Karpas-422 (cell line): Measurements from ENCODE around the gene PTPRM. TPM values are rescaled to one million over a fixed set of nuclear protein-coding genes. Genes with fewer than 3 reads are reported as not detected.

ENCODE experiments used
- DNase-seq: peaks from one replicate; pipeline ENCODE4 v3.0.0-alpha.2; 2015
- H2AFZ ChIP-seq: fragments of 200-600 bp; sonication (generic); 2 replicates; pipeline ENCODE4 v1.6.1; 2014; ENCODE audit warnings: antibody characterized with exemption, low read length, mixed read lengths
- H3K27ac ChIP-seq: fragments of 200-600 bp; sonication (generic); 2 replicates; pipeline ENCODE4 v1.5.1; 2014; ENCODE audit warnings: mild to moderate bottlenecking, low read length, moderate library complexity
- H3K27me3 ChIP-seq: fragments of 200-600 bp; sonication (generic); 2 replicates; pipeline ENCODE4 v1.6.1; 2014; ENCODE audit warnings: low read length, mixed read lengths
- H3K36me3 ChIP-seq: fragments of 200-600 bp; sonication (generic); 2 replicates; pipeline ENCODE4 v1.6.1; 2014; ENCODE audit warnings: low read length, mixed read lengths; ENCODE audit not compliant: insufficient read depth
- H3K4me1 ChIP-seq: fragments of 200-600 bp; sonication (generic); 2 replicates; pipeline ENCODE4 v1.6.1; 2014; ENCODE audit warnings: mild to moderate bottlenecking, low read length, mixed read lengths
- H3K4me2 ChIP-seq: fragments of 200-600 bp; sonication (generic); 2 replicates; pipeline ENCODE4 v1.6.1; 2014; ENCODE audit warnings: low read length, low read depth, mild to moderate bottlenecking; ENCODE audit not compliant: poor library complexity, severe bottlenecking
- H3K4me3 ChIP-seq: fragments of 200-600 bp; sonication (generic); 2 replicates; pipeline ENCODE4 v1.5.1; 2014; ENCODE audit warnings: mild to moderate bottlenecking, antibody characterized with exemption, low read length, mixed read lengths
- H3K79me2 ChIP-seq: fragments of 200-600 bp; sonication (generic); 2 replicates; pipeline ENCODE4 v1.6.1; 2014; ENCODE audit warnings: mild to moderate bottlenecking, low read length, mixed read lengths
- H3K9ac ChIP-seq: fragments of 200-600 bp; sonication (generic); 2 replicates; pipeline ENCODE4 v1.6.0; 2014; ENCODE audit warnings: low read length
- H3K9me2 ChIP-seq: fragments of 200-600 bp; sonication (generic), shearing (Covaris generic); replicated peaks from 2 replicates; pipeline ENCODE4 v1.6.0; 2014; ENCODE audit warnings: mild to moderate bottlenecking, low read length, moderate library complexity; ENCODE audit not compliant: insufficient read depth
- H3K9me3 ChIP-seq: fragments of 300-700, 200-600 bp; sonication (generic); 2 replicates; pipeline ENCODE4 v1.6.1; 2014; ENCODE audit warnings: low read length, mixed read lengths
- H4K20me1 ChIP-seq: fragments of 200-600 bp; sonication (generic); 2 replicates; pipeline ENCODE4 v1.6.1; 2014; ENCODE audit warnings: mild to moderate bottlenecking, antibody characterized with exemption, low read length, low read depth; ENCODE audit not compliant: insufficient read depth
- total RNA-seq: library from RNA; depleted of rRNA; stranded (reverse); fragments of >200 nt; shearing (Covaris generic); gene quantifications from 2 replicates; pipeline ENCODE4 v1.2.3, GENCODE V29; 2014; ENCODE audit warnings: low replicate concordance

PTPRM gene
- total RNA-seq, 1 experiment from 2014 or later, result not detected

DNA sequence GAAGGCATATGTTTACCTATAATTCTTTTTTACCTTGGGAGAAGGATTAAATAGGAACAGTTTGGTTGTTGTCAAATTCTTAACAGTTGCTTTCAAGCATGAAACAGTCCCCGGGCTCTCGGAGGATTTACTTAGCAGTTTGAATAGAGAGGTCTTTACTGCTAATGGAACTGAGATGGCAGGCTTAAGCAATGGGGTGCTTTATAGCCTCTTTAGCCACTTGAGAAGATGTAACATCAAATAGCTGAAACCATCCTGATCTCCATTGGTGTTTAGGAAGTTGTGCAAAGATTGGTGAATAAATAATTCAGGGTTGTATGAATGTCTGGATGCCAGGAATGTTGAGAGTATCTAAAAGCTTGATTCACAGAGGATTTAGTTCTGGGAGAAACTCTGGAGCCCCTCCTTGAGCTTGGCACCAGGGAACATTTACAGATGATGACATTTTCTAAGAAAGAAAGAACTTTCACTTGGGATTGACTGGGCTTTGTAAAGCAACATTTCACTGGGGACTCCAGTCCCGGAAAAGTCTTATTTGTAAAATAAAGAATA is 51.9 kb downstream of the PTPRM start:
- no peaks in the 10 kb centered on the region for H3K9me2 ChIP-seq
- no peak overlapping the region for H3K4me3 ChIP-seq
- no peak for DNase-seq
- H2AFZ ChIP-seq, result no peak overlapping the region
- H3K27ac ChIP-seq, result no peak overlapping the region
- H3K79me2 ChIP-seq, result no peaks in the 10 kb centered on the region
- H3K4me1 ChIP-seq, result no peaks in the 10 kb centered on the region
- no peak overlapping the region for H3K4me2 ChIP-seq
- no peaks in the 10 kb centered on the region for H3K9me3 ChIP-seq
- no peaks in the 10 kb centered on the region for H4K20me1 ChIP-seq
- H3K9ac ChIP-seq, result no peak overlapping the region
- no peaks in the 10 kb centered on the region for H3K27me3 ChIP-seq
- no peaks in the 10 kb centered on the region for H3K36me3 ChIP-seq

DNA sequence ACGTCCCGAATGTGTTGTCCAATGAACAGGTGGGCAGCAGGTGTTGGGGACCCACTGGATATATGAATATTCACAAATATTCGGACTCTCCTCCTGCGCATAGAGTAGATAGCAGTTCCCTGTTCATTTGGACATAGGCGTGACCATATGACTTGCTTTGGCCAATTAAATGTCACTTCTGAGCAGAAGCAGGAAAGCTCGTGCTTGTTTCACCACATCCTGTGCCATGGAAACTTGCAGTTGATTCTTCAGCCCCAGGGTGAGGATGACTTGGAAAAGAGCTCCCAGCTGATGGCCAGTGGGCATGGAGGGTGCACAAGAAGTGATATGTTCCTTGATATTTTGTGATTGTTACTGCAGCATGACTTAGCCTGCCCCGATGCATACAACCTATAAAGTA is 52.6 kb downstream of the PTPRM start:
- Histone ChIP-seq H4K20me1 (no peaks in the 10 kb centered on the region), H3K9ac (no peak overlapping the region), H3K27ac (no peak overlapping the region), H3K36me3 (no peaks in the 10 kb centered on the region), H3K4me2 (no peak overlapping the region), H3K79me2 (no peaks in the 10 kb centered on the region), H3K9me3 (no peaks in the 10 kb centered on the region), H3K27me3 (no peaks in the 10 kb centered on the region), H2AFZ (no peak overlapping the region), H3K4me3 (no peak overlapping the region), H3K4me1 (no peaks in the 10 kb centered on the region), H3K9me2 (no peaks in the 10 kb centered on the region)
- DNase-seq, result no peak

- no peaks in the 10 kb centered on the region for H3K36me3 ChIP-seq
- no peaks in the 10 kb centered on the region for H3K9me3 ChIP-seq
- no peaks in the 10 kb centered on the region for H3K9me2 ChIP-seq
Observed at GRCh38 chr18:7622721-7623120, 55.6 kb downstream of the PTPRM start.

GRCh38 chr18:7623681-7624080 is 56.6 kb downstream of the PTPRM start:
- Histone ChIP-seq H3K4me2 (no peak overlapping the region), H3K79me2 (no peaks in the 10 kb centered on the region)

More at GRCh38 chr18:7622721-7623120, 55.6 kb downstream of the PTPRM start:
- H3K4me3 ChIP-seq, result no peak overlapping the region
- no peak overlapping the region for H3K27ac ChIP-seq
- no peaks in the 10 kb centered on the region for H3K79me2 ChIP-seq
- no peaks in the 10 kb centered on the region for H3K4me1 ChIP-seq
- H4K20me1 ChIP-seq, result no peaks in the 10 kb centered on the region
- no peak overlapping the region for H3K9ac ChIP-seq
- no peaks in the 10 kb centered on the region for H3K27me3 ChIP-seq
- H3K4me2 ChIP-seq, result no peak overlapping the region
- no peak overlapping the region for H2AFZ ChIP-seq
- no peak for DNase-seq

DNA sequence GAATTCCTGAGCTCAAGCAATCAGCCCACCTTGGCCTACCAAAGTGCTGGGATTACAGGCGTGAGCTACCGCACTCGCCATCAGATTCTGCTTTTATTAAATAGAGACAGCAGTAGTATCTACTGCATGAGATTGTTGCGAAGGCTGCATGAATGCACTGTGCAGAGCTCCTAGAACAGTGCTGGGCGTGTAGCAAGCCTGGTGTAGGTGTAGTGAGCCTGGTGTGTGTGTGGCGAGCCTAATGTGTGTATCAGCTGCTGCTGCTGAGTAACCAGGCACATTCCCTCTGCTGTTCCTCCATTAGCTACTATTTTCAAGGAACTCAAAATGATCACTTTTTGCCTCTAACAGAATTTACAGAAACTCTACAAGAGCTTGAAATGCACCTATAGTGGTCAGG is 57.6 kb downstream of the PTPRM start:
- H3K79me2 ChIP-seq, result no peaks in the 10 kb centered on the region
- H3K9me3 ChIP-seq, result no peaks in the 10 kb centered on the region
- no peak for DNase-seq
- H3K36me3 ChIP-seq, result no peaks in the 10 kb centered on the region
- no peak overlapping the region for H2AFZ ChIP-seq
- H3K27me3 ChIP-seq, result no peaks in the 10 kb centered on the region
- no peak overlapping the region for H3K4me2 ChIP-seq
- H3K9me2 ChIP-seq, result no peaks in the 10 kb centered on the region
- H3K4me3 ChIP-seq, result no peak overlapping the region
- no peaks in the 10 kb centered on the region for H4K20me1 ChIP-seq
- H3K4me1 ChIP-seq, result no peaks in the 10 kb centered on the region
- no peak overlapping the region for H3K27ac ChIP-seq
- H3K9ac ChIP-seq, result no peak overlapping the region

More at GRCh38 chr18:7623681-7624080, 56.6 kb downstream of the PTPRM start:
- no peaks in the 10 kb centered on the region for H3K4me1 ChIP-seq
- no peaks in the 10 kb centered on the region for H3K36me3 ChIP-seq
- no peak overlapping the region for H3K9ac ChIP-seq
- H3K27me3 ChIP-seq, result no peaks in the 10 kb centered on the region
- H3K4me3 ChIP-seq, result no peak overlapping the region
- no peaks in the 10 kb centered on the region for H4K20me1 ChIP-seq
- no peaks in the 10 kb centered on the region for H3K9me2 ChIP-seq
- no peak overlapping the region for H3K27ac ChIP-seq
- no peaks in the 10 kb centered on the region for H3K9me3 ChIP-seq
- no peak for DNase-seq
- H2AFZ ChIP-seq, result no peak overlapping the region

DNA sequence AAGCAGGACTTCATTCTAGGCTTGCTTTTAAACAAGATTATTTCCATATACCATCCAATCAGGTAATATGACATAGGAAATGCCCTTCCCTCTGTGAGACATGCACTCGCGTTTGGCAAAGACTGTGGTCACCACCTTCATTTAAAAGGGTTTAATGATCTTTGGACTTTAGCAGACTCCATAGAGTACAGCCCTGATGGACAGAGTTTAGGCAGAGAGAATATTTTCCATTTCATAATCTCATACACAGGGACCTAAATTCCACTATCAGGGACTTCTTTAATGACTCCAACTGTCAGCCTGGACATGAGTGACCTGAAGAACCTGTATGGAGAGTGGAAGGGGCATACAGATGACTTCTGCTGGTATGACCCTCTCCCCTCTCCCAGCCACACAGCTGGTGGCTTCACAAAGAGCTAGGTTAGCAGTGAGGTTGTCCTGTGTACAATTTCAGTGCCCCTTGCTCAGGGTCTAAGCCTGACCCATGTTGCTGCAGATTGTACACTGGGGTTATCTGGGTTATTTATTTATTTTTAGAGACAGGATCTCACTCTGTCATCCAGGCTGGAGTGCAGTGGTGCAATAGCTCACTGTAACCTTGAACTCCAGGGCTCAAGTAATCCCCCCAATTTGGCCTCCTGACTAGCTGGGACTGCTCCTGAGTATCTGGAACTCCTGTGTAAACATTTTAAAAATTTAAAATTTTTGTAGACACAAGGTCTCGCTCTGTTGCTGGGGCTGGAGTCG is 59.2 kb downstream of the PTPRM start:
- H3K9me2 ChIP-seq, result no peaks in the 10 kb centered on the region
- no peak for DNase-seq
- no peak overlapping the region for H3K4me2 ChIP-seq
- H3K36me3 ChIP-seq, result no peaks in the 10 kb centered on the region
- no peaks in the 10 kb centered on the region for H3K27me3 ChIP-seq
- no peaks in the 10 kb centered on the region for H3K9me3 ChIP-seq
- H3K4me3 ChIP-seq, result no peak overlapping the region
- H3K79me2 ChIP-seq, result no peaks in the 10 kb centered on the region
- no peak overlapping the region for H3K27ac ChIP-seq
- H4K20me1 ChIP-seq, result no peaks in the 10 kb centered on the region
- no peak overlapping the region for H3K9ac ChIP-seq
- H3K4me1 ChIP-seq, result no peaks in the 10 kb centered on the region
- no peak overlapping the region for H2AFZ ChIP-seq

DNA sequence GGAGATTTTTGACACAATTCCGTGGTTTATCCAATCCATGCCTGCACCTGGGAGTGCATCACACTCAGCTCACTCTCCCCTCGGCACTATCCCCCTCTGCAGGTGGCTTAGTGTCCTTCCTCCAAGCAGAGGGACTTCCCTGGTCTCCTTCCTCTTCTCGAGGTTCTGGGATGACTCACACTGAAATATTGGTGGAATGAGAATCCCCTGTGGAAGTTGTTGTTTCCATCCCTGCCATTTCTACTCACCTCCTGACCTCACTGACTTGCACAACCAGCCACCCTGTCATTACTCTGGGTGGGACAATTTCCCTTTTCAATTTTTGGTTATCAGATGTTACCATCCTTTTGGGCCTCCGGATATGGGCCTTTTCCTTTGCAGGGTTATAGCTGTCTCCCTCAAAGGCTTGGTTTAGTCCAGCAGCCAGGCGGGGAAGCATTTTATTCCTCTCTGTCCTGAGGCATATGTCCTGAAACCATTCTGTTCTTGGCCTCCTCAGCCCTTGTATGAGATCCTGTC is 59.9 kb downstream of the PTPRM start:
- H3K27ac ChIP-seq, result no peak overlapping the region
- H3K9me2 ChIP-seq, result no peaks in the 10 kb centered on the region
- H2AFZ ChIP-seq, result no peak overlapping the region
- no peak overlapping the region for H3K4me2 ChIP-seq
- no peaks in the 10 kb centered on the region for H3K4me1 ChIP-seq
- no peak overlapping the region for H3K4me3 ChIP-seq
- DNase-seq, result no peak
- H3K9me3 ChIP-seq, result no peaks in the 10 kb centered on the region
- no peaks in the 10 kb centered on the region for H4K20me1 ChIP-seq
- no peak overlapping the region for H3K9ac ChIP-seq
- no peaks in the 10 kb centered on the region for H3K27me3 ChIP-seq
- H3K36me3 ChIP-seq, result no peaks in the 10 kb centered on the region
- no peaks in the 10 kb centered on the region for H3K79me2 ChIP-seq

- H3K4me3 ChIP-seq, result no peak overlapping the region
- no peak for DNase-seq
- no peaks in the 10 kb centered on the region for H3K4me1 ChIP-seq
- no peak overlapping the region for H2AFZ ChIP-seq
- no peak overlapping the region for H3K4me2 ChIP-seq
- no peaks in the 10 kb centered on the region for H3K79me2 ChIP-seq
- H3K36me3 ChIP-seq, result no peaks in the 10 kb centered on the region
- no peaks in the 10 kb centered on the region for H3K9me2 ChIP-seq
- no peaks in the 10 kb centered on the region for H4K20me1 ChIP-seq
- H3K9me3 ChIP-seq, result no peaks in the 10 kb centered on the region
- H3K9ac ChIP-seq, result no peak overlapping the region
- no peak overlapping the region for H3K27ac ChIP-seq
- H3K27me3 ChIP-seq, result no peaks in the 10 kb centered on the region
Observed at GRCh38 chr18:7629416-7629815, 62.3 kb downstream of the PTPRM start.
